GM18498 (cell line): Measurements from ENCODE around the gene SENP6.
"Not testable (repeated sequence)": the region's sequence is repeated elsewhere in the genome, so short reads cannot be mapped to it uniquely, and the experiment has no call there.

ENCODE experiments used
- ATAC-seq: cut with Tn5 transposase; IDR thresholded peaks from one replicate; pipeline ENCODE4 v1.9.1; 2021; ENCODE audit warnings: mild to moderate bottlenecking, moderate library complexity; ENCODE audit not compliant: unreplicated experiment

SENP6 gene

GRCh38 chr6:75605635-75606034, 4.0 kb downstream of the SENP6 start:
- no peak for ATAC-seq

GRCh38 chr6:75608304-75608703, 6.6 kb downstream of the SENP6 start:
- ATAC-seq = no peak

- no peak for ATAC-seq
Observed at GRCh38 chr6:75608956-75609533, 7.4 kb downstream of the SENP6 start.

GRCh38 chr6:75609639-75610590, 8.2 kb downstream of the SENP6 start:
- ATAC-seq = no peak

- ATAC-seq = no peak
Observed at GRCh38 chr6:75611011-75611701, 9.5 kb downstream of the SENP6 start.

- ATAC-seq = no peak
Observed at GRCh38 chr6:75611702-75612375, 10.2 kb downstream of the SENP6 start.

GRCh38 chr6:75612434-75612833, 10.8 kb downstream of the SENP6 start:
- ATAC-seq = no peak

GRCh38 chr6:75613056-75613501, 11.4 kb downstream of the SENP6 start:
- no peak for ATAC-seq

- ATAC-seq = no peak
Observed at GRCh38 chr6:75618437-75618836, 16.8 kb downstream of the SENP6 start.

GRCh38 chr6:75619230-75619899, 17.7 kb downstream of the SENP6 start:
- ATAC-seq = no peak

- no peak for ATAC-seq
Observed at GRCh38 chr6:75620381-75621304, 19.0 kb downstream of the SENP6 start.

- no peak for ATAC-seq
Observed at GRCh38 chr6:75621846-75622245, 20.2 kb downstream of the SENP6 start.

GRCh38 chr6:75623491-75623890, 21.8 kb downstream of the SENP6 start:
- ATAC-seq = no peak

- ATAC-seq = no peak
Observed at GRCh38 chr6:75624335-75624734, 22.7 kb downstream of the SENP6 start.

GRCh38 chr6:75624988-75625387, 23.3 kb downstream of the SENP6 start:
- no peak for ATAC-seq

GRCh38 chr6:75626561-75626960, 24.9 kb downstream of the SENP6 start:
- no peak for ATAC-seq

GRCh38 chr6:75627708-75628107, 26.0 kb downstream of the SENP6 start:
- not testable (repeated sequence) for ATAC-seq

- no peak for ATAC-seq
Observed at GRCh38 chr6:75631859-75632635, 30.4 kb downstream of the SENP6 start.

GRCh38 chr6:75633045-75633444, 31.4 kb downstream of the SENP6 start:
- ATAC-seq = no peak
